Ectodermal cell (in vitro differentiated cells): ENCODE data around the gene RAD51B.

ENCODE experiments used
- H3K27ac ChIP-seq: 2 replicates; pipeline ENCODE4 v1.7.0; 2013; ENCODE audit warnings: mild to moderate bottlenecking, low read depth, low read length; ENCODE audit not compliant: insufficient read depth, poor library complexity, severe bottlenecking
- H3K27me3 ChIP-seq: 2 replicates; pipeline ENCODE4 v1.7.0; 2013; ENCODE audit warnings: mild to moderate bottlenecking, low read length; ENCODE audit not compliant: insufficient read depth, control insufficient read depth, poor library complexity, severe bottlenecking
- H3K36me3 ChIP-seq: one replicate; pipeline ENCODE4 v1.7.0; 2013; ENCODE audit warnings: low read length; ENCODE audit not compliant: control insufficient read depth, insufficient read depth
- H3K4me1 ChIP-seq: one replicate; pipeline ENCODE4 v1.7.0; 2013; ENCODE audit warnings: low read length; ENCODE audit not compliant: control insufficient read depth, insufficient read depth
- H3K4me3 ChIP-seq: 2 replicates; pipeline ENCODE4 v1.7.0; 2013; ENCODE audit warnings: low read depth, low read length, control low read depth; ENCODE audit not compliant: insufficient read depth
- H3K9me3 ChIP-seq: 2 replicates; pipeline ENCODE4 v1.7.0; 2013; ENCODE audit warnings: mild to moderate bottlenecking, low read length, moderate library complexity; ENCODE audit not compliant: control insufficient read depth
- WGBS, 2 experiments: methylation state at CpG; one replicate each; pipeline ENCODE4 v1.1.7; 2013; ENCODE audit warnings: missing lambda C conversion rate in 2 of 2; 5-methylcytosine and 5-hydroxymethylcytosine counted together

The RAD51B gene

DNA sequence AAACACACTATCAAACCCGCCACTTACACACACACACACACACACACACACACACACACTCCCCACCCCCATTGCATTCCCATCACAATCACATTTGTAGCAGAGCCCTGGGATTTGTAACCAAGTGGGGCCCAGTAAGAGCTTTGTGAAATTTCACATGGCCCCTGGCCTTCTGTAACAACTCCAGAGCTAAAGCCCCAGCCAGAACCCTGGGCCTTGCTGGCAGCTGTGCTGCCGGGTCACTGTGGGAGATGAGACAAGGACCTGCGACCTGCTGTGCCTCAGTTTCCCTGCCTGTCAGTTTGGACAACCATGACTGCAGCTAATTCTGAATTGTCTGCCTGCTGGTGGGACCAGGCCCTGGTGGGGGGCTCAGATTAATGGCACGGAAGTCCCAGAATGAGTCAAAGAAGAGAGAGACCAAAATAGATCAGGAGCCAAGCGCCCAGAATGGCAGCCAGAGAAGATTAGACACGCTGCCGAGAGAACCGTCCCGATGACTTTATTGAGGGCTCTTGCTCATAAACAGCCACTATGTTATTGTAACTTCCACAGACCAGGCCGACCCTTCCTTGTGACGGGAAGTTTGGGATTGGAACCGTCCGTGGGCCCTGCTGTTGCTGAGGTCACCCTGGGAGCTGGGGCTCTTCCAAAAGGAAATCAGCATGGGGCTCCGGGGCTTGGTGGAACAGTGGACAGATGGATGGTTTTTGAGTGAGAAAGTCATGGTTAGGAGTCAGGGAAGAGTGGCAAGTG is 850.2 kb downstream of the RAD51B start:
- Histone ChIP-seq H3K4me1 (peaks cover 20% of the 10 kb centered on the region), H3K27me3 (no peaks in the 10 kb centered on the region), H3K4me3 (no peak overlapping the region), H3K9me3 (no peaks in the 10 kb centered on the region), H3K36me3 (no peaks in the 10 kb centered on the region), H3K27ac (no peak overlapping the region)
- WGBS, 2 experiments, result 91 to 95% methylated on average over 14 of the region's 14 CpGs

DNA sequence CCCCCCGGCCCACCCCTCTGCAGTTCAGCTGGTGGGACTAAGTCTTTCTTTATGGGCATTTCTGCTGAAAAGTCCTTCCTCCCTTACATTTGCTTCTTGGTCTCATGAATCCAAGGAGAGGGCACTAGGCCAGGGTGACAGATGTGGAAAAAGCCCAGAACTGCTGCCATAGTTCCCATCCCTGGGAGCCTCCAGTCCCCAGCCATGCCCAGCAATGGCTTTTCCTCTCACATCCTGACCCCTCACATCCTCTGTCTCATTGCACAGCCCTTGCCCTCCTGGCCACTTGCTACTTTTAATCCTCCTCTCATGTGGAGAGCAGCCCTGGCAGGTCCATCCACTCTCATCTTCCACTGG is 850.8 kb downstream of the RAD51B start:
- H3K4me3 ChIP-seq, result no peak overlapping the region
- no peaks in the 10 kb centered on the region for H3K27me3 ChIP-seq
- peaks cover 15% of the 10 kb centered on the region for H3K4me1 ChIP-seq
- H3K27ac ChIP-seq, result no peak overlapping the region
- no peaks in the 10 kb centered on the region for H3K9me3 ChIP-seq
- no peaks in the 10 kb centered on the region for H3K36me3 ChIP-seq
- WGBS, 2 experiments, result 95% methylated on average over 1 of the region's 1 CpG

DNA sequence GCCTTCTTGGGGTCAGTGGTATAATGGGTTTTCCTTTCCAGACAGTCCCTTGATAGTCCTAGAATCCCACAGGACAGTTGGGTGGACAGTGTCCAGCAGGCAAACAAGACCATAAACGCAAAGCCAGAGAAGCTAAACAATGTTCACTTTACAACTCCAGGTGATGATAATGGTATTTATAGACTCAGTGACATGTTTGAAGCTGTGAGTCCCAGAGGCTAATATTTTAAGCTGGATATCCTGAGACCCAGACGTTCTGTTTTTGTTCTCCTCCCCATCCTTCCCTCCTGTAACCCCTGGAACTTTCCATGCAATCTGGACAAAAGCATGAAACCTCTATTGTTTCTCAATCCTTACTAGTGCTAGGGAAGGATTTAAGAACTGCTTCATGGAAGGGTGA is 852.3 kb downstream of the RAD51B start:
- peaks cover 13% of the 10 kb centered on the region for H3K4me1 ChIP-seq

DNA sequence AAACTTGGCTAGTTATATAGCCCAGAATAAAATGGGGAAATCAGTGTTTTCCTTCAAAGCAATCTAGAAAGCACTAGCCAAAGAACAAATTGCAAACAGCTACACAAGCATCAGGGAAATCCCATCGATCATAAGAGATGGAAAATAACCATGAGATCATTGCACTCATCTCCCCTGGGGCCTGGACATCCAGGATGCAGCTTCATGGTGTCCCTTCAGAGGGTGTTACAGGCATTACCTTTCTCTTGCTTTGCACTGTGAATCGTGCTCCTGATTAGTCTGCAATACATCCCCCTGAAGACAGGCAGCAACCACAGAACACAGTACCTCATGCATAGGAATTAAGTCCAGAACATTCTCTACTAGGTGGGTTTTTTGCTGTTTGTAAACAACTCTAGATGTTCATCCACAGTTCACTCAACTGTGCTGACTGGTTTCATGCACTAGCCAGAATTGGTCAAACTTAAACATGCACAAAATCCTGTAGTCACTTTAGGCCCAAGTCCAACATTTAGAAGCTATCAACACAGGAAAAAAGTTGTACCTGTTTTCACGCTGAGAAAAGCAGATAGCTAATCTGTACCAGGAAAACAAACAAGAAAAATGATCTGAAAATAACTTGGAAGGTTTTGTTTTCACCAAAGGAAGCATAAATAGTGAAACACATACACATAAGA is 853.2 kb downstream of the RAD51B start:
- Histone ChIP-seq H3K36me3 (no peaks in the 10 kb centered on the region), H3K4me3 (no peak overlapping the region), H3K27me3 (no peaks in the 10 kb centered on the region), H3K9me3 (no peaks in the 10 kb centered on the region), H3K4me1 (peaks cover 13% of the 10 kb centered on the region), H3K27ac (no peak overlapping the region)
- WGBS, 2 experiments, result 94 to 95% methylated on average over 3 of the region's 3 CpGs

More for the DNA sequence above, 852.3 kb downstream of the RAD51B start:
- Histone ChIP-seq H3K9me3 (no peaks in the 10 kb centered on the region), H3K27me3 (no peaks in the 10 kb centered on the region), H3K4me3 (no peak overlapping the region), H3K27ac (no peak overlapping the region), H3K36me3 (no peaks in the 10 kb centered on the region)
- 84 to 95% methylated on average over 2 of the region's 2 CpGs for WGBS, 2 experiments

DNA sequence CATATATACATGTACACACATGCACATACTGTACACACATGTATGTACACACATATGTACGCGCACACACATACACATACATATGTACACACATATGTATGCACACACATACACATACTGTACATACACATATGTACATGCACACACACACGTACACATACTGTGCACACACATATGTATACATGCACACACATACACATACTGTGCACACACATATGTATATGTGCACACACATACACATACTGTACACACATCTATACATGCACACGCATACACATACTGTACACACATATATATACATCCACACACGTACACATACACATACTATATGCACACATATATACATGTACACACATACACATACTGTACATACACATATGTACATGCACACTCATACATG is 853.9 kb downstream of the RAD51B start:
- H3K27ac ChIP-seq, result no peak overlapping the region
- H3K4me1 ChIP-seq, result peaks cover 13% of the 10 kb centered on the region
- WGBS, 2 experiments, result 72 to 75% methylated on average over 5 of the region's 5 CpGs
- H3K4me3 ChIP-seq, result no peak overlapping the region
- H3K36me3 ChIP-seq, result no peaks in the 10 kb centered on the region
- H3K27me3 ChIP-seq, result no peaks in the 10 kb centered on the region
- no peaks in the 10 kb centered on the region for H3K9me3 ChIP-seq

DNA sequence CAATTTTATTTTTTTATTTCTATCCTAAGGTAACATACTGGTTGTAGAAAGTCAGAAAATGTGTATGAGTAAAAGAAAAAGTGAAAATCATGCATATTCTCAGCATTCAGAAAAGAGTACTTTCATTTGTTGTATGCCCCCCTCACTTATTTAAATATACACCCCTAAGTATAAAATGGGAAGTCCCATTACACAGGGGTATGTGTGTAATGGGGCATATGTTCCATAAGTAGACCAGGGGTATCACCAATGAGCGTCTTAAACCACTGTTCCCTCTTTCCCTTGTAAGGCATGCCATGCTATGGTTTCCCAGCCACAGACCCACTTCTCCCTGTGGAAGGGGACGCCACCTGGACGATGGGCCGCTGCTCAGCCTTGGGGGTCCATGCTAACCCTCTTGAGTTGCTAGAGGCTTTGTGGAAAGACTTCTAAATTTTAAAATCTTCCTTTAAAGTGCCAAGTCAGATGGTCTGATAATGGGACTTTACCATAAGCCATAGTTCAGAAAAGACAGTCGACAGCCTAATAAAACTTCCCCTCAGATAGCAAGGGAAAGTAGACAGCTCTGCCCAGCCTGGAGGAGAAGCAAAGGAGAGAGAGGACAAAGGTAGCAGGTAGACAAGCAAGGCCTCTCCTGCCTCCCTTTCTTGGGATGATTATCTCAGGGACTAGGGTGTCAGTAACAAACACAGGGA is 855.1 kb downstream of the RAD51B start:
- Histone ChIP-seq H3K4me1 (peaks cover 7% of the 10 kb centered on the region), H3K27ac (no peak overlapping the region), H3K9me3 (no peaks in the 10 kb centered on the region), H3K27me3 (no peaks in the 10 kb centered on the region), H3K4me3 (no peak overlapping the region), H3K36me3 (no peaks in the 10 kb centered on the region)
- WGBS, 2 experiments, result 96 to 98% methylated on average over 5 of the region's 5 CpGs

DNA sequence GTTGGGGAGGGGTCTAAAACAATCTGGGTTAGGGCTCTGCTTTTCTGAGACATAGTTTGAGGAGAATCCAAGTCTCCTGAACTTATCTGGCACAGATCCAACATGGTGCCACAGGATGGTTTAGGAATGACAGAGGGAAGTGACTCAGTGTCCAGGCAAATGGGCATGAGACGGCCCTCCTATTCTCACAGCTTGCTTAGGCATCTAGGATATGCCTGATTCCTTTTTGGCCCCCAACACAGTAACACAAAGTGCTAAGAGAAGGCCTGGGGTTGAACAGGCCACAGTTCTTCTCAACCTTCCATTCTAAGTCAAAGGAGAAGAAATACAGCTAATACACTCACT is 855.6 kb downstream of the RAD51B start:
- H3K4me3 ChIP-seq, result no peak overlapping the region
- no peak overlapping the region for H3K27ac ChIP-seq
- no peaks in the 10 kb centered on the region for H3K36me3 ChIP-seq
- 94 to 96% methylated on average over 1 of the region's 1 CpG for WGBS, 2 experiments
- H3K4me1 ChIP-seq, result peaks cover 6% of the 10 kb centered on the region
- no peaks in the 10 kb centered on the region for H3K27me3 ChIP-seq
- no peaks in the 10 kb centered on the region for H3K9me3 ChIP-seq

DNA sequence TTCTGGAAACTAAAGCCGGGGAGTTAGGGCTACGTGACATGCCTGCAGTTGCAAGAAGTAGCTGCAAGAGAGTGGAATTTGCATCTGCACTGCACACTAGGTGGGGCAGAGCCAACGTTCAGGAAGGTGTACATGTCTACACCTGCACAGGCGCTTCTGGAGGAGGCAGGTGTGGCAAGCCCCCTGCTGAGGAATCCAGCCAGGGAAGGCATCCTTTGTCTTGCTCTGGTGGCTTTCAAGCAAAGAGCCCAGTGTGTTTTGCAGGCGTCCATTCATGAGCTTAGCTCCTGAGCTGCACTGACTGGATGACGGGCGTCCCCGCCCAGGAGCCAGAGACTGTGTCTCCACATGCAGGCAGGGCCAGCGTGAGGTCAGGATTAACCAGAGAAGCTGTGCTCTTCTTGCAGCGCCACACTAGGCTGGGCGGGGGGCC is 856.9 kb downstream of the RAD51B start:
- Histone ChIP-seq H3K27ac (no peak overlapping the region), H3K36me3 (no peaks in the 10 kb centered on the region), H3K4me3 (no peak overlapping the region), H3K27me3 (no peaks in the 10 kb centered on the region), H3K9me3 (no peaks in the 10 kb centered on the region), H3K4me1 (peaks cover 9% of the 10 kb centered on the region)
- 68% methylated on average over 11 of the region's 11 CpGs for WGBS, 2 experiments

DNA sequence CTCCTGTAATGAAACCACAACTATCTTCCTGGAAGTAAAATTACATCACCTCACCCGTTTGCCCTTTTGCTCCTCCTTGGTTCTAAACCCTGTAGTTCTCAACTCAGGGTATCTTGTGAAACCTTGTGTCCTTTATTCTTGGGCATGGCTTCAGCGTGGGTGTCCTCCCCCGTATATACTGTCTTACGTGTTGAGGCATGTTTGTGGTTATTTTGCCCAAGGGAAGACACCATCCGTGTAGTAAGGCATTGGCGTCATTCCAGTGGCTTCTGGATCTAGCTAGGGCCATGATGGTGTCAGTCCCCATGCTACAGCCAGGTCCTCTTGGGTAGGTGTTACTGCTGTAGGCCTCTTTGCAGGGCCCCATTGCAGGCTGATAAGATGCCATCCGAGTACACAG is 857.9 kb downstream of the RAD51B start:
- Histone ChIP-seq H3K9me3 (no peaks in the 10 kb centered on the region), H3K4me1 (peaks cover 16% of the 10 kb centered on the region), H3K4me3 (no peak overlapping the region), H3K27ac (no peak overlapping the region), H3K36me3 (no peaks in the 10 kb centered on the region), H3K27me3 (no peaks in the 10 kb centered on the region)
- WGBS, 2 experiments, result 93 to 97% methylated on average over 7 of the region's 7 CpGs

DNA sequence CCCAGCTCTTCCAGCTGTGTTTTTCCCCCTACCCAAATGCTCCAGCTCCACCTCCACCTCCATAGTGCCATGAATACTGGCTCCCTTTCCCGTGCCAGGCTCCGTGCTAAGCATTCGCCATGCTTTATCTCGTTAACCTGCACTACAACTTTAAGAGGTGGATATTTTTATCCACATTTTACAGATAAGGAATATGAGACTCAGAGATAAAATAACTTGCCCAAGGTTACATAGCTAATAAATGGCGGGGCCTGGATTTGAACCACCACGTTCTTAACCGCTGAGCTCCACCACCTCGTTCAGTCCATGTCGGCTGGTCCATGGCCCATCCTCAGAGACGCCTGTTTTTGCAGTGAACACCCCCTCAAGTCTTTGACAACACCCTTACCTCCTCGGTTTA is 858.3 kb downstream of the RAD51B start:
- Histone ChIP-seq H3K9me3 (no peaks in the 10 kb centered on the region), H3K4me1 (peaks cover 18% of the 10 kb centered on the region), H3K36me3 (no peaks in the 10 kb centered on the region), H3K27me3 (no peaks in the 10 kb centered on the region), H3K4me3 (no peak overlapping the region), H3K27ac (no peak overlapping the region)
- WGBS, 2 experiments, result 96% methylated on average over 11 of the region's 11 CpGs
